Stomach smooth muscle (tissue), 2 donors: ENCODE data around the gene MICAL1.

ENCODE experiments used
- H3K27ac ChIP-seq: one replicate; pipeline ENCODE4 v1.7.0; 2013; ENCODE audit warnings: mild to moderate bottlenecking, low read length, inconsistent platforms
- H3K27me3 ChIP-seq, 2 donors: one replicate each; pipeline ENCODE4 v1.7.0; 2013; ENCODE audit warnings: low read length in 2 of 2; ENCODE audit not compliant: insufficient read depth in 2 of 2, control insufficient read depth in 1 of 2
- H3K36me3 ChIP-seq, 2 donors: one replicate each; pipeline ENCODE4 v1.7.0; 2013; ENCODE audit warnings: low read length in 2 of 2; ENCODE audit not compliant: control insufficient read depth in 2 of 2, insufficient read depth in 2 of 2
- H3K4me1 ChIP-seq: one replicate; pipeline ENCODE4 v1.7.0; 2013; ENCODE audit warnings: low read length; ENCODE audit not compliant: control insufficient read depth, insufficient read depth
- H3K4me3 ChIP-seq, 2 donors: one replicate each; pipeline ENCODE4 v1.7.0; 2013; ENCODE audit warnings: low read length in 2 of 2
- H3K9ac ChIP-seq, 2 donors: one replicate each; pipeline ENCODE4 v1.7.0; 2013; ENCODE audit warnings: low read length in 2 of 2, mild to moderate bottlenecking in 1 of 2
- H3K9me3 ChIP-seq, 2 donors: one replicate each; pipeline ENCODE4 v1.7.0; 2013; ENCODE audit warnings: low read length in 2 of 2; ENCODE audit not compliant: control insufficient read depth in 2 of 2
- donor health status: healthy.
- donor health status: Pancreatic carcinoma.

The MICAL1 gene

GRCh38 chr6:109420751-109421150, 34.8 kb downstream of the MICAL1 start:
- H3K27ac ChIP-seq = no peak overlapping the region
- H3K9me3 ChIP-seq = no peaks in the 10 kb centered on the region
- no peaks in the 10 kb centered on the region for H3K4me1 ChIP-seq
- no peak overlapping the region for H3K4me3 ChIP-seq
- H3K9ac ChIP-seq = no peak overlapping the region
- H3K27me3 ChIP-seq = no peaks in the 10 kb centered on the region
- H3K36me3 ChIP-seq = peaks cover 0 to 2% of the 10 kb centered on the region in 2 donors

DNA sequence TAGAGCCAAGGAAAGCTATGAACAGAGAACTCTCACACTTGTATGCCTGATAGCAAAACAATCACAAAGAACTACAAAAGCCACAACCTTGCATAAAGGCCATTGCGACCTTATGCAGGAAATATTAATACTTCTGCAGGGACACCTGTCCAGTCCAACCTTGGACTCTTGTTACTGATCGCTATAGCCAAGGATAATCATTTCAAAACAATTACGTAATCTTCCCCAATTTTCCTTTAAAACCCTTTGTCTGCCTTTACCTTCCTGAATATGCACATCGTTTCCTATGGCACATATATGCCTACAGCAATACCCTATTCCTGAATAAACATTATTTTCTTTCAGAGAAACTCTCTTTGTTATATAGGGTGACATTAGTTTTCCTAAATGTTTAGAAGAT, 37.9 kb downstream of the MICAL1 start:
- Histone ChIP-seq H3K9ac (no peak overlapping the region), H3K27me3 (no peaks in the 10 kb centered on the region), H3K9me3 (no peaks in the 10 kb centered on the region), H3K4me1 (no peaks in the 10 kb centered on the region), H3K27ac (no peak overlapping the region), H3K4me3 (no peak overlapping the region), H3K36me3 (peaks cover 0 to 2% of the 10 kb centered on the region in 2 donors)

- Histone ChIP-seq H3K9me3 (no peaks in the 10 kb centered on the region), H3K9ac (no peak overlapping the region), H3K4me3 (no peak overlapping the region), H3K27ac (no peak overlapping the region), H3K4me1 (no peaks in the 10 kb centered on the region), H3K36me3 (no peaks in the 10 kb centered on the region), H3K27me3 (no peaks in the 10 kb centered on the region)
These were observed 44.5 kb downstream of the MICAL1 start for GRCh38 chr6:109411034-109411433.

DNA sequence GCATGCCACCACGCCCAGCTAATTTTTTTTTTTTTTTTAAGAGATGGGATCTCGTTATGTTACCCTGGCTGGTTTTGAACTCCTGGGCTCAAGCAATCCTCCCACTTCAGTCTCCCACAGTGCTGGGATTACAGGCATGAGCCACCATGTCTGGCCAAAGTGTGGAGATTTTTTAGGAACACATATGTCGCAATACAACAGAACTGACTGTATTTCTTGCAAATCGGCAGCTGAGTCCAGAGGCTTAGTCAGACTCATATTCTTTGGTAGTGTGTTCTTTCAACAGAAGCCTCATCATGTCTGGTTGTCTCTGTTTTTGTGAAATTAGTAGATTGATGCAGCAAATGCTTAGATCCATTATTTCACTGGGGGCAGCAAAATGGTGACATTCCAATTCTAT, 49.4 kb downstream of the MICAL1 start:
- Histone ChIP-seq H3K27ac (no peak overlapping the region), H3K9me3 (no peaks in the 10 kb centered on the region), H3K4me3 (no peak overlapping the region), H3K4me1 (no peaks in the 10 kb centered on the region), H3K27me3 (no peaks in the 10 kb centered on the region), H3K9ac (no peak overlapping the region), H3K36me3 (no peaks in the 10 kb centered on the region)

GRCh38 chr6:109397020-109397419, 58.6 kb downstream of the MICAL1 start:
- no peak overlapping the region for H3K4me3 ChIP-seq
- H3K36me3 ChIP-seq = no peaks in the 10 kb centered on the region
- no peak overlapping the region for H3K9ac ChIP-seq
- H3K27me3 ChIP-seq = no peaks in the 10 kb centered on the region
- no peak overlapping the region for H3K27ac ChIP-seq
- no peaks in the 10 kb centered on the region for H3K4me1 ChIP-seq
- H3K9me3 ChIP-seq = no peaks in the 10 kb centered on the region

DNA sequence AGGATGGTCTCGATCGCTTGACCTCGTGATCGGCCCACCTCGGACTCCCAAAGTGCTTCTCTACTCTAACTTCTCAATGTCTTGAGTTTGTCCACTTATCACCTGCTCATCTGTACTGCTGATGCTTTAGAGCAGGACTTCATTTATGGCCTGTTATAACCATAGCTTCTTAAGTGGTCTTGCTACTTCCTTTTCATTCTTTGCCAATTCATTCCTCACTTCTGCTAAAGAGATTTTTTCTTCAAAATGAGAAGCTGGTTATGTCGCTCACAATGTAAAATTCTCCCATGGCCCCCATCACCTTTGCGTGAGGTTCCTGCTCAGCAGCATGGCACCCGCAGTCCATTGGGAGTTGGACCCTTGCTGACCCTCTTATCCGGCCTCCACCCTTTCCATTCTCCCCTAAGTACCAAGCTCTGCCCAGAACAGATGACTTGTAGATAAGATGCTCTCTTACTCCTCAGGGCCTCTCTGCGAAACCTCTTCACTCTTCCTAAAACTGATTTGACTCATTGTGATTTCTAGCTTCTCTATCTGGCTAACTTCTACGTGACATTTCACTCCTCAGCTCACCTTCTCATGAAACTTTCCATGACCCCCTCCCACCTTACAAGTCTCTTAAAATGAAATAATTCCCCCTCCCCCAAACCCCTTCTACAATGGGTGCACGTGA, 59.4 kb downstream of the MICAL1 start:
- no peak overlapping the region for H3K4me3 ChIP-seq
- no peaks in the 10 kb centered on the region for H3K9me3 ChIP-seq
- H3K27me3 ChIP-seq = no peaks in the 10 kb centered on the region
- H3K27ac ChIP-seq = no peak overlapping the region
- H3K9ac ChIP-seq = no peak overlapping the region
- H3K36me3 ChIP-seq = no peaks in the 10 kb centered on the region
- H3K4me1 ChIP-seq = no peaks in the 10 kb centered on the region
